Activated CD4-positive, alpha-beta T cell treated with anti-CD3 and anti-CD28 coated beads, Interleukin-2, amount 10 ng/mL, durations not matched to agents 24 days and 14 days (primary cell): Measurements from ENCODE around the gene PPARGC1A. TPM values are rescaled to one million over a fixed set of nuclear protein-coding genes. Genes with fewer than 3 reads are reported as not detected.

Experiments
- DNase-seq: peaks from one replicate; pipeline ENCODE4 v3.0.0; 2022
- H3K27ac Mint-ChIP-seq: one replicate; pipeline ENCODE4 v1.8.0; 2022; ENCODE audit warnings: mild to moderate bottlenecking, mixed read lengths
- H3K27me3 Mint-ChIP-seq: one replicate; pipeline ENCODE4 v1.8.0; 2022; ENCODE audit warnings: mixed read lengths
- H3K36me3 Mint-ChIP-seq: one replicate; pipeline ENCODE4 v1.8.0; 2022; ENCODE audit warnings: low read depth, mild to moderate bottlenecking, mixed read lengths
- H3K4me1 Mint-ChIP-seq: one replicate; pipeline ENCODE4 v1.8.0; 2021; ENCODE audit warnings: mixed read lengths
- H3K4me3 Mint-ChIP-seq: one replicate; pipeline ENCODE4 v1.8.0; 2022; ENCODE audit warnings: mild to moderate bottlenecking, moderate library complexity, mixed read lengths
- H3K9me3 Mint-ChIP-seq: one replicate; pipeline ENCODE4 v1.8.0; 2021; ENCODE audit warnings: mixed read lengths
- intact Hi-C: fragments of 100-400 bp; cut with micrococcal nuclease; formaldehyde crosslinking; loops from one replicate; pipeline ENCODE4 v1.15.1; 2023
- total RNA-seq: library from RNA; stranded (reverse); gene quantifications from 2 replicates; pipeline ENCODE4 v1.2.3, GENCODE V29; 2022

PPARGC1A gene
- total RNA-seq, 1 donor from 2014 or later = not detected

DNA sequence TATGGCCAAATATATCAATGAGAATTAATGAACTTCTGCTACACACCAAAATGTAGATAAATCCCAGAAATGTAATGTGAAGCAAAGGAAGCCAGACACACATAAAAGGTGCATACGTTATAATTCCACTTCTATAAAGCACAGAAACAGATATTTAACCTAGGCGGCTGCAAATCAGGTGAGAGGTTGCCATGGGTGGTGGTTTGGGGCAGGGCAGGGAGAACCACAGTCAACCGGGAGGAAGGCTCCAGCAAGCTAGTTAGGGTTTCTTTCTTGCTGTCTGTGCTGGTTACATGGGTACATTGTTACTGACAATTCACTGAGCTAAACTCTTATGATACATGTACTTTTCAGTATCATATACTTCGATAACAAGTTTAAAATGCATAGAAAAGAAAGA lies 9.7 kb upstream of the PPARGC1A start:
- no peaks in the 10 kb centered on the region for H3K27me3 Mint-ChIP-seq
- no peak overlapping the region for H3K27ac Mint-ChIP-seq
- H3K4me1 Mint-ChIP-seq = no peaks in the 10 kb centered on the region
- H3K4me3 Mint-ChIP-seq = no peak overlapping the region
- no peaks in the 10 kb centered on the region for H3K9me3 Mint-ChIP-seq
- no peaks in the 10 kb centered on the region for H3K36me3 Mint-ChIP-seq
- intact Hi-C loops = no loop called here
- no peak for DNase-seq

DNA sequence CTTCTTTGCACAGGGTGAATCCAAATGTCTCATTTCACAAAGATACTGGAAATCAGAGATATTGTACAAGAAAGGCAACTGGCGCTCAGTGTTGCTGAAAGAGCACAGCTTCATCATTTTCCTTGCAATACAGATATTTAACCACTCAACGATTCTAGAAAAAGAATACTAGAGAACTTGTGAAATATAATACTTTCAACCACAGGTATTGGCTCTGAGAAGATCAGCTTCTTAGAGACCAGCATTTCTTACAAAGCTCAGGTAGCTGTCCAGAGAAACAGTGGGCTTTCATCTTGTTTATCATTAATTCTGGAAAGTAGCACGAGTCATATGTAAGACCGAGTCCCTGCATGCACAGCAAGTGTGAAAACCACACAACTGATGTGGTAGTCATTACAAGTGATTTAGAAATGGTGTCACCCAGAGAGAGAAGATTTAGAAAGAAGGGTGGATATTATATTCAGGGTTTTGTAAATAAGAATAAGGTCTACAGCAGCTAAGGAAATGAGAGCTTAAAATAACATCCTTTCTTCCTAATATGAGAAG lies 7.8 kb upstream of the PPARGC1A start:
- Mint-ChIP-seq H3K4me1 (no peaks in the 10 kb centered on the region), H3K4me3 (no peak overlapping the region), H3K9me3 (no peaks in the 10 kb centered on the region), H3K27me3 (no peaks in the 10 kb centered on the region), H3K36me3 (no peaks in the 10 kb centered on the region), H3K27ac (no peak overlapping the region)
- intact Hi-C loops = no loop called here
- no peak for DNase-seq

DNA sequence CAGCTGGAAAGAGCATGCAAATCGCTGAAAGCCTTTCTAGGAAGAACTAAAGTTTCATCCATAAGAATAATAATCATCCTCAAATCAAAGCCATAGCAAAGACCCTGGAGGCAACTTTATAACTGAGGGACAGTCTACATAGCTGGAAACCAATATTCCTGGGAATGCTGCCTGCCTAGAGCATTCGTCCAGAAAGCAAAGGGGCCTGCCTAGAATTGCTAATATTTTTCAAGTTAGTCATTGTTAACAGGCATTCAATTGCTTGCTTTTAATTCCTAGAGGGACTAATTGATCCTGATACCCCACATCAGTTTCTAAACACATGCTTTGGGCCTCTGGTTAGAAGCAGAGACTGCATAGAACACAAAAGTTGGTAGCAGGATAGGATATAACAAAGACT lies 4.2 kb upstream of the PPARGC1A start:
- Mint-ChIP-seq H3K27ac (no peak overlapping the region), H3K4me3 (no peak overlapping the region), H3K4me1 (peaks cover 4% of the 10 kb centered on the region), H3K27me3 (peaks cover 17% of the 10 kb centered on the region), H3K36me3 (no peaks in the 10 kb centered on the region), H3K9me3 (no peaks in the 10 kb centered on the region)
- intact Hi-C loops = no loop called here
- DNase-seq = no peak

DNA sequence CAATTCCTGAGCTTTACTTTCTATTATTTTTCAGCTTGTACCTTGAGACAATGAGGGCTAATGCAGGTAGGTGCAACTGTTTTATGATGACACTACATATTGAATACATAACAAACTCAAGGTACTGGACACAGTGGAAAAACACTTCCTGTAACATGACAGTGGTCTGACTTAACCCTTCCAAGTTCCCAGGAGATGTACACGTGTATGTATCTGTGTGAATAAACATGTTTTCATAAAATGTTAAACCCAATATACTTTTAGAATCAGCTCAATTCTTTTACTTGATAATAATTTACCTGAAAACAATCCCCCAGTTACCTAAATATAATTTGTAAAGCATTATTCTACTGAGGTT lies 1.2 kb upstream of the PPARGC1A start:
- H3K4me3 Mint-ChIP-seq = no peak overlapping the region
- no peak overlapping the region for H3K27ac Mint-ChIP-seq

DNA sequence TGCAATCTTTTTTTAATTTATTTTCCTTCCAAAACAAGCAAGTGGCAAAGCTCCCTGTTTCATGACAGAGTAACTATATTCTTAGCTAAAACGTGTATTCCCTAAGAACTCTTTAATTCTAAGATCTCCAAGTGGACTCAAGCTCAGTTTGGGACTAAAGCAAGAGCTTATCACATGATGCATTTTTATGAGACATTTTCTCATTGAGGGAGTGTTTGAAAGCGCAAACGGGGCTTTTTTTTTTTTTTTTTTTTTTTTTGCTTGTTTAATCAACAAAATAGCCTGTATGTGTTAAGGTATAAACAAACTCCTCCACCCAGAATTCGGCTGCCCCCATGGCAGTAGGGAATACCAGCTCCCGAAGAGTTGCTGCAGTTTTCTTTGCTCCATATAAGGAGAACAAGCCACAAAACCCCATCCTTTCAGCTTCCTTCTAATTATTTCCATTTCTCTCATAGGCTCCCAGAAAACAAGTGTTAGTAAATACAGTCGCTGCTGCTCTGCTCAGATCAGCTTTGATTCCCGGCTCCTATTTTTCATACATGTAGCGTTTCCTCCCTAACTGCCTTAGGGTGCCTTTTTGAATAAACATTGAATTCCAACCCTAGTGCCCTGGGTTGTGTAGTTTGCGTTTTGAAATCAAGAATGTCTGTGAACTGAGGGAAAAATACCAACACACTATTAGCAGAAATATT lies 669 bp upstream of the PPARGC1A start:
- Mint-ChIP-seq H3K4me3 (no peak overlapping the region), H3K27ac (no peak overlapping the region), H3K36me3 (no peaks in the 10 kb centered on the region), H3K4me1 (peaks cover 4% of the 10 kb centered on the region), H3K9me3 (no peaks in the 10 kb centered on the region), H3K27me3 (peaks cover 24% of the 10 kb centered on the region)
- intact Hi-C loops = no loop called here
- DNase-seq = no peak

More for the DNA sequence above, 1.2 kb upstream of the PPARGC1A start:
- Mint-ChIP-seq H3K36me3 (no peaks in the 10 kb centered on the region), H3K9me3 (no peaks in the 10 kb centered on the region), H3K4me1 (peaks cover 4% of the 10 kb centered on the region), H3K27me3 (peaks cover 24% of the 10 kb centered on the region)
- intact Hi-C loops = no loop called here
- no peak for DNase-seq

DNA sequence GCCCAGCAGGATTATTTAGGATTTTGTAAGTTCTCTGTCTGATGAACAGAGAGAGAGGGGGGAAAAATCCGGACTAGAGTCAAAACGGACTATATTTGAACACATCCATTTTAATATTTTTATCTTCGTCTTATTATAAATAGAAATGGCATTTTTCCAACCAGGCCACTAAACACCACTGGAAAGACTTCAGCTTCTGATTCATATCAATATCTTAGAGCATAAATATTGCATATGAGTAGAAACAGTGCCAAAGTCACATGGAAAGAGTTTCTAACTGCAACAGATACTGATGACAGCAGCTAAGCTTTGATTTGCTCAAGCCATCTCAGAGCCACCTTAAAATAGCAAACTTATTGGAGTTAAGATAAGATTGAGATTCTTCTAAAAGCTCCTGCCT lies 456 bp downstream of the PPARGC1A start:
- Mint-ChIP-seq H3K27me3 (peaks cover 24% of the 10 kb centered on the region), H3K36me3 (no peaks in the 10 kb centered on the region), H3K4me1 (peaks cover 4% of the 10 kb centered on the region), H3K4me3 (no peak overlapping the region), H3K9me3 (no peaks in the 10 kb centered on the region), H3K27ac (no peak overlapping the region)
- no peak for DNase-seq
- intact Hi-C loops = no loop called here

DNA sequence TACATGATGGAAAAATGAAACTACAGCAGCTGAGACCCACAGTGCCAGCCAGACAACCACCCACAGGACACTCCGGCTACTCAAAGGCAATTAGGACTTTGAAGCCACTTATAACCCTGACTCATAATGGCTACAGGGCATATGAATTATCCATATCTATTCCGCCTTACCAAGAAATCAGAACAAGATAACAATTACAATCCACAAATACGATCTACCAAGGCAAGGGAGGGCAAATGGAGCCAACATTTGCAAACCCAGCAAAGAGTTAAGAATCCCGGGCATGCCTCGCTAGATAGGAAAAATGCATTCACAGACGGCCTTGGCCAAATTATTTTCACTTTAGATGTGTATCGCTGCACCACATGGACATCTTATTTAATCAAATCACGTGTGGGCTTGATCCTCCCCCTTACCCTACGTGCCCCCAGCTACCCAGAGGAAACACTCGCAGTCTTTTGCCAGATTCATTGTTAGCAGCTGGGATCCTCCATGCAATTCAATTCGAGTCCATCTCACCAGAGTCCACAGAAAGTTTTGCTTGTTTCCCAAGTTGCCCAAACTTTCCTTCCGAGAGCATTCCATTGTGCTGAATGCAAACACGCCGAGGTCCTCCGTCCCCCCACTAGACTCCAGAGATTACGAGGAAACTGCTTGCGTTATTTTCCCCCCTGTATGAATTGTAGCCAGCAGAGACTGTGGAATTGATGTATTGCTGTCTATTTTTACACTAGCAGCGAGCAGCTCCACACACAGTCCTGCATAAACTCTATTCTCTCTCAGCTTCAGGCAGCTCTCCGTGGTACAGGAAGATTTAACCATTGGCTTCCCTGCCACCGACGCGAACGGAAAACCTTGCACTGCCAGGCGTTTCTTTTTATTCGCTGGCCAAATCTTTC lies 1.2 kb downstream of the PPARGC1A start:
- peaks cover 24% of the 10 kb centered on the region for H3K27me3 Mint-ChIP-seq
- no peak overlapping the region for H3K4me3 Mint-ChIP-seq
- H3K36me3 Mint-ChIP-seq = no peaks in the 10 kb centered on the region
- no peak overlapping the region for H3K27ac Mint-ChIP-seq
- no peak for DNase-seq
- H3K9me3 Mint-ChIP-seq = no peaks in the 10 kb centered on the region
- intact Hi-C loops = no loop called here
- H3K4me1 Mint-ChIP-seq = peaks cover 4% of the 10 kb centered on the region

DNA sequence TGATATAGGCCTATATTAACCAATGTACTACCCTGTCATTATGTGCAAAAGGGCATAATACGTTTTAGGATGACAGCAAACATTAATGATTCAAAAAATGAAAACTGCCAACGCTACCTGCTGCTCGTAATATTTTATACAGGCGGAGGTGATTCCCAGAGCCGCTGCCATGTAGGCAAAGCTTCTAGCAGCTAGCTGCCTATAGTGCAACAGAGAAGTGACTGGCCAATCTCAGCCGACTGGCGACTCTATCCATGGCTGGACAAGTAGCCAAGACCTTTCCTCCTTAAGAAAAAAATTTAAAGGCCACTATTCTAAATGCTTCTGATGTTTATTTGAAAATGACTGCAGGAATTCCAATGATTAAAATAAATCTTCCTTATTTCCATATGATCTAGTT lies 1.9 kb downstream of the PPARGC1A start:
- no peak for DNase-seq
- Mint-ChIP-seq H3K4me3 (no peak overlapping the region), H3K9me3 (no peaks in the 10 kb centered on the region), H3K36me3 (no peaks in the 10 kb centered on the region), H3K27ac (no peak overlapping the region), H3K27me3 (peaks cover 24% of the 10 kb centered on the region), H3K4me1 (peaks cover 4% of the 10 kb centered on the region)
- intact Hi-C loops = no loop called here

DNA sequence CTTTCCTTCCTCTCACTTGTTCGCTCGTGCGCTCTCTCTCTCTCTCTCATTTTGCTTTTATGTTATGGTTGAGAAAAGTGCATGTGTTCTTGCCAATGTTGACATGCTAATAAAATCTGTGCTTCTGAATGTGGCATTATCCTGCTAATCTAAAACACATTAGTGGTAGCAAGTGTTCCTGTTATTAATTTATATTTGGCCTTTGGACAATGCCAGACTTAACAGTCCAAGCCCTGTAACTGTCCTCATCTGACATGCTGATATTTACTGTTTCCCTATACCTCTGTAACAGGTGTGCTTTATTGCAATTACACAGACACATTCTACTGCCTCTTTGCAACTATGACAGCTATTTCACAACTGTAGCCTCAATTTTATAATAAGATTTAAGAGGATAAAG lies 2.7 kb downstream of the PPARGC1A start:
- no peaks in the 10 kb centered on the region for H3K9me3 Mint-ChIP-seq
- no peak overlapping the region for H3K4me3 Mint-ChIP-seq
- no peaks in the 10 kb centered on the region for H3K36me3 Mint-ChIP-seq
- H3K27ac Mint-ChIP-seq = no peak overlapping the region
- peaks cover 22% of the 10 kb centered on the region for H3K27me3 Mint-ChIP-seq
- intact Hi-C loops = no loop called here
- peaks cover 4% of the 10 kb centered on the region for H3K4me1 Mint-ChIP-seq
- no peak for DNase-seq

DNA sequence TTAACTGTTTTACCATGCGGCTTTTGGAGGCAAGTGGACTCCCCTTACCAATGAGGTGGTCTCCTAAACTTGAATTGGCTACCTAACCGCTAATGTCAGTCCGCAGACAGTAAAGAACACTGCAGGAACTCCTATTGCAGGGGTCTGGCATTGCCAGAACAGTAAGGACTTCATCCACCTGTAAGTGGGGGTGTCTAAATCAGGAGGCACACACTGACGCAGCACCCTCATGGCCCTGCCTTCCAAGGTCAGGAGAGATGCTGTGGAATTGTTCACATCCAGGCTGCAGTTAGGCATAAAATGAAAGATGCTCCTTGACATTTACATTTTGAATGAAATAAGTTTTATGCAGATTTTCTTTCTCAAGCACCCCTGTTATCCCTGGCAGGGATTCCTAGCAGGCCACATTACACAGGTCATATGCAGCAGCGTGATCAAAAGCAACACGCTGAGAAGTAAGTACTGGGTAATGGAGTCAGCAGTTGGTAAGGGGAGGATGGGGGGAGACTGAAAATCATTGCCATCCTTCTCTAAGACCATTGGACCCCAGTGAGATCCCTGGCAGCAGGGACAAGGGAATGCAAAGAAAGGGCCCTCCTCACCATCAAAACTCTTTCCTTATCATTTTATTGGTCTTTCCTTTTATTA lies 3.8 kb downstream of the PPARGC1A start:
- Mint-ChIP-seq H3K9me3 (no peaks in the 10 kb centered on the region), H3K36me3 (no peaks in the 10 kb centered on the region), H3K27me3 (peaks cover 22% of the 10 kb centered on the region), H3K27ac (no peak overlapping the region), H3K4me3 (no peak overlapping the region), H3K4me1 (peaks cover 4% of the 10 kb centered on the region)
- intact Hi-C loops = no loop called here
- DNase-seq = no peak

DNA sequence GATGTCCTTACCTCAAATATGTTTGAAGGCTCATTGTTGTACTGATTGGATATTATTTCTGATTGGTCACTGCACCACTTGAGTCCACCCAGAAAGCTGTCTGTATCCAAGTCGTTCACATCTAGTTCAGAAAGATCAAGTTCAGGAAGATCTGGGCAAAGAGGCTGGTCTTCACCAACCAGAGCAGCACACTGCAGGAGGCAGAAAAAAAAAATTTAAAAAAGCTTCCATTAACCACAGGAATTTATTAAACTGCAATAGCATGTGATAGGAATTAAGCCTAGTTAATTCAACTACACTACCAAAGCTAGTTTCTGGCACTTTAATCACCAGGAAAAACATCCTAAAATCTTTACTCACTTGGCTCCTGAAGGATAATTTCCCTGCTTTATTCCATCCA lies 5.1 kb downstream of the PPARGC1A start:
- Mint-ChIP-seq H3K9me3 (no peaks in the 10 kb centered on the region), H3K27me3 (peaks cover 13% of the 10 kb centered on the region), H3K4me3 (no peak overlapping the region), H3K36me3 (no peaks in the 10 kb centered on the region), H3K27ac (no peak overlapping the region), H3K4me1 (peaks cover 3% of the 10 kb centered on the region)
- DNase-seq = no peak
- intact Hi-C loops = no loop called here

DNA sequence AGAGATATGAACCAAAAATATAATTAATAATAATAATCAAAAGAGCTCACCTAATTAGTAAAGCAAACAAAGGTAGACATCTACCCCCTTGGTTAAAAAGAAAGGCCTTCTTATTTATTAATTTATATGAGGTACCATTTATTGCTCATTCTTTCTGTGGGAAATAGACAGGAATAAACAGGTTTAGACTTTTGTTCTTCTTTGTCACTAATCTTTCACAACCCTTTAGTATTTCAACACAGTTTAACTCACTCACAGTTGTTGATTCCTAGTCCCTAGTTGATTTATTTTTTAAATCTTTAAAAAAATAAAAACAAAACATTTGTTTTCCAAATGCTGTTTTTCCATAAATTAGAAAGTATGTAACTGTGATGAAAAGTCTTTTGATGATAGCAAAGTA lies 5.6 kb downstream of the PPARGC1A start:
- H3K9me3 Mint-ChIP-seq = no peaks in the 10 kb centered on the region
- no peak for DNase-seq
- peaks cover 9% of the 10 kb centered on the region for H3K27me3 Mint-ChIP-seq
- intact Hi-C loops = no loop called here
- no peaks in the 10 kb centered on the region for H3K36me3 Mint-ChIP-seq
- no peak overlapping the region for H3K27ac Mint-ChIP-seq
- no peak overlapping the region for H3K4me3 Mint-ChIP-seq
- peaks cover 2% of the 10 kb centered on the region for H3K4me1 Mint-ChIP-seq

DNA sequence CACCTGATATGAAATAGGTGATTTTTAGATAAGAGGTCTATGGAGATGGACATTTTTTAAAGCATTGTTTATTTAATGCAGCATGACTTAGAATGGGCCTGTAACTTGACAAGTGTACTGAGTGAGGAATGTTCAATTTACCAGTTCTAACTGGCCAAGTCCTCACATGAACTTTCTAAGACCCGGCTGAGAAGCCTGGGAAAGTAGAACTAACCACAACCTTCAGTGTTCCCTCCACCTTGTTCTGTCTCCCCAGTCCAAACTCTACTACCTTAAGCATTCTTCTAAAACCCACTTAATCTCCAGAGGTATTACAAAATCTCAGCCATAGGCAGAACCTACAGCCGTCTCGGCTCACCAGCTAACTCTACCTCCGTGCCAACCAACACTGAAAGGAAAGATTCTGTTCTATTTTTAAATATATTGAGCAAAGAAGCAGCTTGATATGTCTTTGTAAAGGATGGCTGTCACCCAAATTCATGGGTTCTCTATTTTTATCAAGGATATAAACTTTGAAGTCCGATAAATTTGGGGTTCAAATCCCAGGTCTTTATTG lies 6.8 kb downstream of the PPARGC1A start:
- Mint-ChIP-seq H3K4me3 (no peak overlapping the region), H3K27me3 (no peaks in the 10 kb centered on the region)

More for the DNA sequence above, 6.8 kb downstream of the PPARGC1A start:
- intact Hi-C loops = no loop called here
- H3K27ac Mint-ChIP-seq = no peak overlapping the region
- H3K4me1 Mint-ChIP-seq = no peaks in the 10 kb centered on the region
- no peaks in the 10 kb centered on the region for H3K36me3 Mint-ChIP-seq
- H3K9me3 Mint-ChIP-seq = no peaks in the 10 kb centered on the region
- DNase-seq = no peak
